Loucy (cell line): ENCODE measurements around the gene TRIM37.
"Not testable (repeated sequence)": the region's sequence is repeated elsewhere in the genome, so short reads cannot be mapped to it uniquely, and the experiment has no call there.

Experiments
- H2AFZ ChIP-seq: fragments of 200-600 bp; sonication (generic); 2 replicates; pipeline ENCODE4 v1.6.0; 2016; ENCODE audit warnings: antibody characterized with exemption, mild to moderate bottlenecking, low read length, moderate library complexity
- H3F3A ChIP-seq: fragments of 200-600 bp; 2 replicates; pipeline ENCODE4 v1.6.0; 2016; ENCODE audit warnings: antibody characterized with exemption, low read depth, mild to moderate bottlenecking
- H3K27me3 ChIP-seq: fragments of 200-600 bp; sonication (generic); 2 replicates; pipeline ENCODE4 v1.6.1; 2014; ENCODE audit warnings: low read length, mild to moderate bottlenecking; ENCODE audit not compliant: insufficient read depth, poor library complexity, severe bottlenecking
- H3K36me3 ChIP-seq: fragments of 200-600 bp; sonication (generic); 2 replicates; pipeline ENCODE4 v1.6.1; 2016; ENCODE audit warnings: low read length; ENCODE audit not compliant: insufficient read depth
- H3K4me1 ChIP-seq: fragments of 200-600 bp; sonication (generic); 2 replicates; pipeline ENCODE4 v1.5.1; 2014; ENCODE audit warnings: low read length, mild to moderate bottlenecking; ENCODE audit not compliant: insufficient read depth, poor library complexity, severe bottlenecking
- H3K4me2 ChIP-seq: fragments of 200-600 bp; sonication (generic); 2 replicates; pipeline ENCODE4 v1.6.0; 2014; ENCODE audit warnings: antibody characterized with exemption, low read length, low read depth, mild to moderate bottlenecking; ENCODE audit not compliant: poor library complexity, severe bottlenecking
- H3K4me3 ChIP-seq: fragments of 200-600 bp; sonication (generic); 2 replicates; pipeline ENCODE4 v1.5.1; 2014; ENCODE audit warnings: low read length, mild to moderate bottlenecking, mixed read lengths; ENCODE audit not compliant: poor library complexity, severe bottlenecking
- H3K79me2 ChIP-seq: fragments of 200-600 bp; sonication (generic); 2 replicates; pipeline ENCODE4 v1.6.1; 2014; ENCODE audit warnings: low read length; ENCODE audit not compliant: insufficient read depth
- H3K9ac ChIP-seq: fragments of 200-600 bp; sonication (generic); 2 replicates; pipeline ENCODE4 v1.6.0; 2014; ENCODE audit warnings: mild to moderate bottlenecking, low read depth, low read length, moderate library complexity; ENCODE audit not compliant: poor library complexity, severe bottlenecking
- H3K9me2 ChIP-seq: fragments of 200-600 bp; sonication (generic); replicated peaks from 2 replicates; pipeline ENCODE4 v1.6.1; 2016; ENCODE audit warnings: low read depth, low read length, mixed read lengths
- H3K9me3 ChIP-seq: fragments of 200-600 bp; sonication (generic); 2 replicates; pipeline ENCODE4 v1.6.1; 2014; ENCODE audit warnings: mild to moderate bottlenecking, antibody characterized with exemption, low read length, low read depth; ENCODE audit not compliant: insufficient read depth
- H4K20me1 ChIP-seq: fragments of 200-600 bp; sonication (generic); 2 replicates; pipeline ENCODE4 v1.6.0; 2014; ENCODE audit warnings: antibody characterized with exemption, low read length, mild to moderate bottlenecking; ENCODE audit not compliant: insufficient read depth, poor library complexity, severe bottlenecking
- EZH2phosphoT487 ChIP-seq: fragments of 200-600 bp; IDR thresholded peaks from 2 replicates; pipeline ENCODE4 v1.6.1; 2018; ENCODE audit warnings: antibody characterized with exemption, mild to moderate bottlenecking, moderate library complexity, borderline replicate concordance
- TF ChIP-seq, protein P1 (sequence below): fragments of 200-600 bp; sonication (generic); conservative IDR thresholded peaks from 2 replicates; pipeline ENCODE4 v1.5.1; 2014; ENCODE audit warnings: mild to moderate bottlenecking, antibody characterized with exemption, low read length

Gene TRIM37

GRCh38 chr17:58966208-58966607, 140.5 kb downstream of the TRIM37 start:
- TF ChIP-seq, protein P1, sequence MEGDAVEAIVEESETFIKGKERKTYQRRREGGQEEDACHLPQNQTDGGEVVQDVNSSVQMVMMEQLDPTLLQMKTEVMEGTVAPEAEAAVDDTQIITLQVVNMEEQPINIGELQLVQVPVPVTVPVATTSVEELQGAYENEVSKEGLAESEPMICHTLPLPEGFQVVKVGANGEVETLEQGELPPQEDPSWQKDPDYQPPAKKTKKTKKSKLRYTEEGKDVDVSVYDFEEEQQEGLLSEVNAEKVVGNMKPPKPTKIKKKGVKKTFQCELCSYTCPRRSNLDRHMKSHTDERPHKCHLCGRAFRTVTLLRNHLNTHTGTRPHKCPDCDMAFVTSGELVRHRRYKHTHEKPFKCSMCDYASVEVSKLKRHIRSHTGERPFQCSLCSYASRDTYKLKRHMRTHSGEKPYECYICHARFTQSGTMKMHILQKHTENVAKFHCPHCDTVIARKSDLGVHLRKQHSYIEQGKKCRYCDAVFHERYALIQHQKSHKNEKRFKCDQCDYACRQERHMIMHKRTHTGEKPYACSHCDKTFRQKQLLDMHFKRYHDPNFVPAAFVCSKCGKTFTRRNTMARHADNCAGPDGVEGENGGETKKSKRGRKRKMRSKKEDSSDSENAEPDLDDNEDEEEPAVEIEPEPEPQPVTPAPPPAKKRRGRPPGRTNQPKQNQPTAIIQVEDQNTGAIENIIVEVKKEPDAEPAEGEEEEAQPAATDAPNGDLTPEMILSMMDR = no peak
- no peak for TF ChIP-seq EZH2phosphoT487
- Histone ChIP-seq H3K27me3 (no peaks in the 10 kb centered on the region), H3K4me2 (no peak overlapping the region), H3K4me1 (peaks cover 11% of the 10 kb centered on the region), H3K4me3 (no peak overlapping the region), H4K20me1 (no peaks in the 10 kb centered on the region), H3K9me2 (no peaks in the 10 kb centered on the region), H2AFZ (no peak overlapping the region), H3F3A (no peaks in the 10 kb centered on the region), H3K9ac (no peak overlapping the region), H3K79me2 (no peaks in the 10 kb centered on the region), H3K36me3 (no peaks in the 10 kb centered on the region), H3K9me3 (no peaks in the 10 kb centered on the region)

- Histone ChIP-seq H4K20me1 (no peaks in the 10 kb centered on the region), H3K36me3 (no peaks in the 10 kb centered on the region), H3K4me2 (no peak overlapping the region), H3K79me2 (no peaks in the 10 kb centered on the region), H3K9ac (no peak overlapping the region), H3K27me3 (no peaks in the 10 kb centered on the region), H3K4me3 (no peak overlapping the region), H3K9me3 (no peaks in the 10 kb centered on the region), H3F3A (no peaks in the 10 kb centered on the region), H3K4me1 (peaks cover 11% of the 10 kb centered on the region), H2AFZ (no peak overlapping the region), H3K9me2 (no peaks in the 10 kb centered on the region)
- TF ChIP-seq, protein P1 = no peak
- no peak for TF ChIP-seq EZH2phosphoT487
Observed at GRCh38 chr17:58965221-58965620, 141.5 kb downstream of the TRIM37 start.

DNA sequence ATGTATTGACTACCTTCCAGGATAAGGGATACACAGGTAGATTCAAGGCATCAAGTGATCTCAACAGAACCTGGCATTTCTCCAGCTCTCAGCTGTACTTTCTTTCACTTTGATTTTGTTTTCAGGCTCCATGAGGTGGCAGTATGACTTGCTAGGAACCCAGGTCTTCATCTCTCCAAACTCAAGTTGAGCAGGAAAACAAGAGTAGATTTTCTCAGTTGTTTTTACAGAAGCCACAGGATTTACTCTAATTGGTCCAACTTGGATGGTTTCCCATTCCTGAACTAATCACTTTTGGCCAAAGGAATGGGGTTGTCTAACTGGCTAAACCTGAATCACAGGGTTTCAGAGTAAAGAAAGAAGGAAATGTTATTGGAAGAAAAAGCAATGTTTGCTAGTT, 146.6 kb downstream of the TRIM37 start:
- H3F3A ChIP-seq = no peaks in the 10 kb centered on the region
- H3K9ac ChIP-seq = no peak overlapping the region
- no peaks in the 10 kb centered on the region for H3K36me3 ChIP-seq
- peak overlapping the region; percentile 47; the same call in 1 of the 2 replicates for H2AFZ ChIP-seq
- TF ChIP-seq, protein P1 = peak; percentile 60
- TF ChIP-seq EZH2phosphoT487 = no peak
- no peak overlapping the region for H3K4me3 ChIP-seq
- H3K4me1 ChIP-seq = no peaks in the 10 kb centered on the region
- H3K27me3 ChIP-seq = no peaks in the 10 kb centered on the region
- no peak overlapping the region for H3K4me2 ChIP-seq
- H3K9me3 ChIP-seq = no peaks in the 10 kb centered on the region
- H4K20me1 ChIP-seq = no peaks in the 10 kb centered on the region
- H3K9me2 ChIP-seq = no peaks in the 10 kb centered on the region
- H3K79me2 ChIP-seq = no peaks in the 10 kb centered on the region

DNA sequence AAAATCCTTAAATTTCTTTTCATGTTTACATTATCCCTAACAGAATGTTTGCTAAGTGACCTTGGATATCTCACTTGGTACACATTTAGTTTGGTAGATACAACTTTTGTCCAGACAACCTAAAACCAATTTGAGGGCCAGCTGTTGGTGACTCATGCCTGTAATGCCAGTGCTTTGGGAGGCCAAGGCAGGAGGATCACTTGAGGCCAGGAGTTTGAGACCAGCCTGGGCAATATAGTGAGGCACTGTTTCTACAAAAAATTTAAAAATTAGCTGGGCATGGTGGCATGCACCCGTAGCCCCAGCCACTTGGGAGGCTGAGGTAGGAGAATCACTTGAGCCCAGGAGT, 149.0 kb downstream of the TRIM37 start:
- H3K9me2 ChIP-seq, H3K9me3 ChIP-seq, H2AFZ ChIP-seq, H3K27me3 ChIP-seq, H3F3A ChIP-seq, H4K20me1 ChIP-seq, H3K9ac ChIP-seq, H3K4me3 ChIP-seq, H3K4me2 ChIP-seq, H3K36me3 ChIP-seq, H3K79me2 ChIP-seq, H3K4me1 ChIP-seq: not testable (repeated sequence)
